Psoas muscle (tissue), 8 donors: ENCODE data around the gene KRTAP29-1. TPM values are rescaled to one million over a fixed set of nuclear protein-coding genes. Genes with fewer than 3 reads are reported as not detected.

Source experiments
- ATAC-seq, 4 donors: fragments of 200-7000 bp; cut with Tn5 transposase; one replicate each; pipeline ENCODE4 v1.9.1; 2020; ENCODE audit warnings: moderate library complexity in 3 of 4, mild to moderate bottlenecking in 2 of 4
- DNase-seq, 2 donors: peaks; one replicate each; pipeline ENCODE4 v3.0.0-alpha.2; 2020
- H3K27ac ChIP-seq: fragments of 200-600 bp; one replicate; pipeline ENCODE4 v1.8.0; 2022
- H3K27me3 ChIP-seq, 3 donors: fragments of 200-600 bp in 1 of 3; one replicate each; pipeline versions ENCODE4 v1.6.1 to v1.8.0; 2013 to 2022; ENCODE audit warnings: low read length in 2 of 3, mild to moderate bottlenecking in 2 of 3, moderate library complexity in 1 of 3; ENCODE audit not compliant: insufficient read depth in 3 of 3
- H3K36me3 ChIP-seq, 2 donors: fragments of 200-600 bp in 1 of 2; one replicate each; pipeline versions ENCODE4 v1.6.1 to v1.8.0; 2013 to 2022; ENCODE audit warnings: low read depth in 1 of 2, mild to moderate bottlenecking in 1 of 2, moderate library complexity in 1 of 2; ENCODE audit not compliant: insufficient read depth in 1 of 2
- H3K4me1 ChIP-seq: fragments of 200-600 bp; one replicate; pipeline ENCODE4 v1.8.0; 2022
- H3K4me3 ChIP-seq: fragments of 200-600 bp; one replicate; pipeline ENCODE4 v1.8.0; 2022; ENCODE audit warnings: mild to moderate bottlenecking
- H3K9me3 ChIP-seq: fragments of 200-600 bp; one replicate; pipeline ENCODE4 v1.8.0; 2022
- WGBS, 3 donors: extraction: QIAGEN DNeasy Blood & Tissue Kit; methylation state at CpG; one replicate each; pipeline versions ENCODE4 v1.1.6 to v1.1.7; 2013; 5-methylcytosine and 5-hydroxymethylcytosine counted together
- intact Hi-C, 2 donors: fragments of 100-400 bp; cut with DNase I; formaldehyde crosslinking; loops; one replicate each; pipeline versions ENCODE4 v1.11.0 to v1.14.2; 2022
- polyA plus RNA-seq, 3 donors: library from polyadenylated mRNA; stranded (reverse); fragments of 200-250 nt; gene quantifications; one replicate each; pipeline ENCODE4 v1.2.3, GENCODE V29; 2013
- total RNA-seq, 4 donors: library from RNA; stranded (reverse); fragmentation: NEBNext Ultra II Directional in 2 of 4; extraction: Animal tissue kit (Norgen Biotek cat#: 25700) in 2 of 4; gene quantifications; one replicate each; pipeline versions ENCODE4 v1.2.1 to v1.2.4, GENCODE V29; 2021 to 2023
- TF ChIP-seq, protein P1 (sequence below): fragments of 200-600 bp; IDR thresholded peaks from one replicate; pipeline ENCODE4 v1.8.0; 2022; ENCODE audit warnings: antibody characterized with exemption
- donor health status: healthy with polysubstance abuse.
- donor health status: DM: no; HTN: no; CAD: no; lungs with moderate emphysema.
- donor health status: Bipolar disorder and iron deficiency.
- donor health status: healthy.
- donor health status: DM: yes; HTN: yes; CAD: no.
- donor health status: DM: no; HTN: no; CAD: no.
- donor health status: DM: no; HTN: no; CAD: no.
- donor health status: DM: yes; HTN: yes; CAD: no.

The KRTAP29-1 gene
- total and polyA plus RNA-seq, 7 donors: not detected

DNA sequence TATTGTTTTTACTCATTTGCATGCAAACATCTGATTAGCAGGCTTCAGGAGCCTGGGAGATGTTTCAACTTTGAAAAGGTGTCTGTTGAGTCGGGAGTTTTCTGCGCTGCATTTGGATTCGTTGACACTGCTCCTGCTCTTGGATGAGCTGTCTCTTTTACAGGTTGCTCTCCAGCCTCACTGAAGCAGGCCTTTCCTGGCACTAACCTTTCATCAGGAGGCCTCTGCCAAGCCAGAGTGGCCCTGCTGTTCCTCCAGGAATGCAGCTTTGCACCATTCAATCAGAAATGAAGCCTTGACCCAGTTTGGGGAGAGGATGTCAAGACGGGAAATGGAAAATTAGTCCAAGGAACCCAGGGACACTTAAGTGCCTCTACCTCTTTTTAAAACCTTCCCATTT is 330 bp upstream of the KRTAP29-1 start:
- peaks cover 0 to 41% (median 10%) of the 10 kb centered on the region in 3 donors for H3K27me3 ChIP-seq
- DNase-seq: no peak
- no peaks in the 10 kb centered on the region for H3K4me1 ChIP-seq
- H3K9me3 ChIP-seq: no peaks in the 10 kb centered on the region
- no peak for ATAC-seq
- no peak overlapping the region for H3K27ac ChIP-seq
- WGBS, 3 donors: 55 to 80% (median 59%) methylated on average over 4 of the region's 4 CpGs
- no peak overlapping the region for H3K4me3 ChIP-seq
- TF ChIP-seq, protein P1, sequence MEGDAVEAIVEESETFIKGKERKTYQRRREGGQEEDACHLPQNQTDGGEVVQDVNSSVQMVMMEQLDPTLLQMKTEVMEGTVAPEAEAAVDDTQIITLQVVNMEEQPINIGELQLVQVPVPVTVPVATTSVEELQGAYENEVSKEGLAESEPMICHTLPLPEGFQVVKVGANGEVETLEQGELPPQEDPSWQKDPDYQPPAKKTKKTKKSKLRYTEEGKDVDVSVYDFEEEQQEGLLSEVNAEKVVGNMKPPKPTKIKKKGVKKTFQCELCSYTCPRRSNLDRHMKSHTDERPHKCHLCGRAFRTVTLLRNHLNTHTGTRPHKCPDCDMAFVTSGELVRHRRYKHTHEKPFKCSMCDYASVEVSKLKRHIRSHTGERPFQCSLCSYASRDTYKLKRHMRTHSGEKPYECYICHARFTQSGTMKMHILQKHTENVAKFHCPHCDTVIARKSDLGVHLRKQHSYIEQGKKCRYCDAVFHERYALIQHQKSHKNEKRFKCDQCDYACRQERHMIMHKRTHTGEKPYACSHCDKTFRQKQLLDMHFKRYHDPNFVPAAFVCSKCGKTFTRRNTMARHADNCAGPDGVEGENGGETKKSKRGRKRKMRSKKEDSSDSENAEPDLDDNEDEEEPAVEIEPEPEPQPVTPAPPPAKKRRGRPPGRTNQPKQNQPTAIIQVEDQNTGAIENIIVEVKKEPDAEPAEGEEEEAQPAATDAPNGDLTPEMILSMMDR: no peak
- intact Hi-C loops: no loop called here
- H3K36me3 ChIP-seq: no peaks in the 10 kb centered on the region

DNA sequence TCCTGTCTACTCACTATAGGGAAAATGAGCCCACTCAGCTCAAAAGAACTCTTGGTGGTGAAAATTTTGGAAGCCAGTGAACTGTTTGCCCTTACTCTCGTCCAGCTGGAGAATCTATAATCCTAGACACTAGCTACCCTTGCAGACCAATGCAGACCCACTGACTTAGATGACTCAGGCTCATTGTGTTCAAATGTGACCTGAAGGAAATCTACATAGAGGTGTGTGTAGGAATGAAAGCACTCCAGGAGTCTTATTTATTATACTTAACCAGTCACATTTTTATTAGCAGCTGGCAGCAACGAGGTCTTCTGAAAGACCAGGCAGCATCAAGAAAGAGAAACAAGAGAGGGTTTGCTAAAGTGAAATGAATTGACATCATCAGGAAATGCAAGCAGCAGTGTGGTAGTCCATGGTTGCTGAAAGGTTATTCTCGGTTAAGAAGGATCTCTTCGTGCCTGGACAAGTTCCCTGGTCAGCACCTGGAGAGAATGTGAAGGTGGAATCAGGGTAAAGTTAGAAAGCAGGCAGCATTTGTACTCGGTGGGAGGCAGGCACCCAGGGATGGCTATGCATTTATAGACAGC is 1.4 kb downstream of the KRTAP29-1 start:
- Histone ChIP-seq H3K36me3 (no peaks in the 10 kb centered on the region), H3K4me3 (no peak overlapping the region), H3K27me3 (peaks cover 0 to 24% (median 4%) of the 10 kb centered on the region in 3 donors), H3K4me1 (no peaks in the 10 kb centered on the region), H3K27ac (no peak overlapping the region), H3K9me3 (no peaks in the 10 kb centered on the region)
- TF ChIP-seq, protein P1: no peak
- intact Hi-C loops: no loop called here
- ATAC-seq (no peak), DNase-seq (no peak)
- WGBS, 3 donors: 52 to 64% (median 61%) methylated on average over 5 of the region's 5 CpGs

DNA sequence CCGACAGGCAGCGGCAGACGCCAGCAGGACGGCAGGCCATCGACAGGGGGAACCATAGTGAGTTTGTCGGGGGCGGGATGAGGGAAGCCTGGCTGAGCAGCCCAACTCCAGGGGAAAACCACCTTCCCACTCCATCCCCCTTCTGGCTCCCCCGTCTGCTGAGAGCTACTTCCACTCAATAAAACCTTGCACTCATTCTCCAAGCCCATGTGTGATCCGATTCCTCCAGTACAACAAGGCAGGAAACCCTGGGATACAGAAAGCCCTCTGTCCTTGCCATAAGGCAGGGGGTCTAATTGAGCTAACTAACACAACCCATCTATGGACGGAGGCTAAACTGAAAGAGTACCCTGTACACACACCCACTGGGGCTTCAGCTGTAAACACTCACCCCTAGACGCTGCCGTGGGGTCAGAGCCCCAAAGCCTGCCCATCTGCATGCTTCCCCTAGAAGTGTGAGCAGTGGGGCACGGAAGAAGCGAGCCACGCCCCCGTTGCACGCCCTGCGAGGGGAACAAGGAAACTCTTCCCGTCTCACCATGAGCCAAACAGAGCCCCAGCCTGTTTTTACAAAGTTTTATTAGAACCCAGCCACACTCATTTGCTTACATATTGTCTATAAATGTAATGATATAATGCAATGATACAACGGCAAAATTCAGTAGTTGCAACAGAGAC is 4.1 kb downstream of the KRTAP29-1 start:
- DNase-seq (no peak), ATAC-seq (no peak)
- intact Hi-C loops: no loop called here

DNA sequence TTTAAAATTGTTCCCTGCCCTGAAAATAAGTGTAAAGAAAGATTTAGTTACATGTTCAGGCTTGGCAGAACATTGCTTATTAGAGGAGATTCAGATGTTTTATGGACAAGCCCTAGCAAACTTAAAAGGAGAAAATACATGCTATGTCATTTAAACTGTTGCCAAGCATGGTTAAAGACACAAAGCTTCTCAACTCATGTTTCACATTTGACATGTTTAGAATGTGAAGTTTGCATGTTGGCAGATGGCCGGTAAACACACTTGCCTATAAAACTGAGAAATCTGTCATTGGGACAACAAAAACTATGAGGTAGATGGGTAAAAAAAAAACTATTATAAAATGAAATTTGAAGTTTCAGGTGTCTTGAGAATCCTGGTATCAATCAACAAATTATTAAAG is 5.8 kb downstream of the KRTAP29-1 start:
- no peak overlapping the region for H3K27ac ChIP-seq
- H3K4me1 ChIP-seq: no peaks in the 10 kb centered on the region
- H3K27me3 ChIP-seq: peaks cover 2 to 9% (median 2%) of the 10 kb centered on the region in 3 donors
- DNase-seq (no peak), ATAC-seq (no peak)
- H3K4me3 ChIP-seq: no peak overlapping the region
- no peaks in the 10 kb centered on the region for H3K9me3 ChIP-seq
- intact Hi-C loops: no loop called here
- TF ChIP-seq, protein P1: no peak
- no peaks in the 10 kb centered on the region for H3K36me3 ChIP-seq
- WGBS, 3 donors: 29 to 55% (median 41%) methylated on average over 1 of the region's 1 CpG

More for the DNA sequence above, 4.1 kb downstream of the KRTAP29-1 start:
- TF ChIP-seq, protein P1: no peak
- H3K9me3 ChIP-seq: no peaks in the 10 kb centered on the region
- no peaks in the 10 kb centered on the region for H3K36me3 ChIP-seq
- WGBS, 3 donors: 84 to 87% (median 85%) methylated on average over 20 of the region's 20 CpGs
- peaks cover 0 to 7% (median 4%) of the 10 kb centered on the region in 3 donors for H3K27me3 ChIP-seq
- H3K4me1 ChIP-seq: no peaks in the 10 kb centered on the region
- H3K4me3 ChIP-seq: no peak overlapping the region
- no peak overlapping the region for H3K27ac ChIP-seq
